NCI-H1417 treated with DMSO at 0.1 percent for 48 hours (cell line): ENCODE results near the gene ACTR8.

Experiments used
- DNase-seq: peaks from one replicate; lab custom pipeline; 2025; lab: John Stamatoyannopoulos, UW

Gene ACTR8

DNA sequence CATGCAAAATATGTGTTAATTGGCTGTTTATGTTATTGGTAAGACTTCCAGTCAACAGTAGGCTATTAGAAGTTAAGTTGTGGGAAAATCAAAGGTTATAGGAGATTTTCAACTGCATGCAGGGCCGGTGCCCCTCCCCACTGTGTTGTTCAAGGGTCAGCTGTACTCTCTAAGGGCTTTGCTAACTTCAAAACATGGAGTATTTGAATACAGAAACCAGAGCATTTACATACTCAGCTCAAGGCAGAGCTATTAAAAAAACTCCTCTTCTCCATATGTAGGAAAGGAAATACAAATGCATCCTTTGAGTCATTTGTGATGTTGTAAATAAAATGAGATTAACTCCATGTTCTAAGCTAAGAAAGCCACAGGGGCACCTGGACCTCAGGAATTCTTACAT, 18.8 kb downstream of the ACTR8 start:
- DNase-seq = no peak

DNA sequence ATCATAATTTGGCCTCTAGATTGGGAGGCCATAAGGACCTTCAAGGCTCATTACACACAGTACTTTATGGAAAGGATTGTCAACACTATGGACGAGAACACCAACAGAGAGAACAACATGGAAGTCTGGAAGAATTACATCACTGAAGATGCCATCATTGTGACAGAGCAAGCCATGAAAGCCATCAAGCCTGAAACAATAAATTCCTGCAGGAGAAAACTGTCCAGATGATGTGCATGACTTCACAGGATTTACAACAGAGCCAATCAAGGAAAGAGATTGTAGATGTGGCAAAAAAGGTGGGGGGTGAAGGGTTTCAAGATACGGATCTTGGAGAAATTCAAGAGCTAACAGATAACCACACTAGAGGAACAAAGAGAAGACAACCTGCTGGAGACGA, 19.7 kb downstream of the ACTR8 start:
- DNase-seq = no peak

DNA sequence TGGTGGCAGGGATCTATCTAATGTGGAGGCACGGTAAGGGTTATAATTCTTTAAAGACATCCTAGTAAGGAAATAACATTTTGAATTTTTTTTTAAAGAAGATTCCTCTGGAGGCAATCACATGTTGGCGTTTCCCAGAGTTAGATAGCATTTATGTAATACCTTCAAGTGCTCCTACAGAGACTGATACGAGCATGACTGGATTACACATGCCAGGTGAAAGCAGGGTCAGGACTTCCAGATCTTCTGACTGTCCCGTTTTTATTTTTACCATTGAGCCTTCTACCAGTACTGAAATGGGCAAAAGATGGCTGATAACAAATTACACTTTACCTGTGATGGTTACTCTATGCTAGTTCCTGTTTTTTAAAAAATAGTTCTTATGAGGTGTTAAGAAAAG, 21.8 kb downstream of the ACTR8 start:
- no peak for DNase-seq

DNA sequence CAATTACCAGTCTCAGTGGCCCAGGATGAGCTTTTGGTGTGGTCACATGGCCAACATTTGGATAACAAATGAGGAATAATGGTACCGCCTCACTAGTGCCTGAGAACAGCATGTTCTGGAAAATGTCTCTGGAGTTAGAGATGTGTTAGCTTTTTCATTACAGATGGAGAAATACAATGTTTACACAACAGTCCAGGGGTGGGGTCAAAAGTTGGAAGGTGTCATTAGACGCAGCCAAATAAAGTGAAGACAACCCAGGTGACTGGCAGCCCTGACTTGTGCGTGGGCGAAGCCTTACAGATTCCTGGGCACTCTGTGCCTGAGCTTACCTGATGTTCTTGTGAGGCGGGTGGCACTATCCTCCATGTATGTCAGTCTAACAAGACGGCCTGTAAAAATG, 22.8 kb downstream of the ACTR8 start:
- DNase-seq = no peak

DNA sequence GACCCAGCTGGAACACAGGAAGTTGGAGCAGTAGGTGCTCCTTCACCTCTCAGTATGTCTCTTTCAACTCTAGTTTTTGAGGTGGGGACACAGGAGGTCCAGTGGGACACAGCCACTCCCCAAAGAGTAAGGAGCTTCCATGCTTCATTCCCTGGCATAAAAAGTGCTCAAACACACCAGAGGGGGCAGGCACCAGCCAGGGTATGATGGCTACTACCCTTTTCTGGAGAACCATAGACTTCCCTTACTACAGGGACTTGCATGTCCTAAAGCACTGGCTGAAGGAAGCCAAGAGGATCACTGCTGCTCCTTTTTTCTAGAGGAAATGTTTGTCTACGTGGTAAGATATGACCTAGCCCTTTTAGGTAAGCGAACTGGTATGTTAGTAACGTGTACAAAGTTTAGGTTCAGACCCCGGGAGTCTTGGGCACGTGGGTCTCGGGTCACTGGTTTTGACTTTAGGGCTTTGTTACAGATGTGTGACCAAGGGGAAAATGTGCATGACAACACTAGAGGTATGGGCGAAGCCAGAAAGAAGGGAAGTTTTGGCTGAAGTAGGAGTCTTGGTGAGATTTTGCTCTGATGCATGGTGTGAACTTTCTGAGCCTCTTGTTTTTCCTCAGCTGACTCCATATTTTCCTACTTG, 23.7 kb downstream of the ACTR8 start:
- DNase-seq = no peak

DNA sequence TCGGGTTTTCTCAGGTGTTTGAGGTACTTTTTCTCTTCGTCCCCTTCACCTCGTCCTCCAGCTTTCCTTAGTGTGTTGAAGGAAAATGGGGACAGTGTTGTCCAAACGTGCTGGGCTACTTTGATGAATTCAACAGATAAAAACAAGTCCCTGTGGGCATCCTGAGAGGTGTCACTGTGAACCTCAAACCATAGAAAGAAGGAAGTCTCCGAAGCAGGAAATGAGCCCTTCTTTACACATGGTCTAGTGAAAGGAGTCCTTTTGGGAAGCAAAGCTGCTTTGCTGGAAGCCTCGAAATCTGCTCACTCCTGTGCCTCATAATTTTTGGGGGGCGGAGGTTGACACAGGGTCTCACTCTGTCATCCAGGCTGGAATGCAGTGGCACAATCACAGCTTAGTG, 25.0 kb downstream of the ACTR8 start:
- DNase-seq = no peak

DNA sequence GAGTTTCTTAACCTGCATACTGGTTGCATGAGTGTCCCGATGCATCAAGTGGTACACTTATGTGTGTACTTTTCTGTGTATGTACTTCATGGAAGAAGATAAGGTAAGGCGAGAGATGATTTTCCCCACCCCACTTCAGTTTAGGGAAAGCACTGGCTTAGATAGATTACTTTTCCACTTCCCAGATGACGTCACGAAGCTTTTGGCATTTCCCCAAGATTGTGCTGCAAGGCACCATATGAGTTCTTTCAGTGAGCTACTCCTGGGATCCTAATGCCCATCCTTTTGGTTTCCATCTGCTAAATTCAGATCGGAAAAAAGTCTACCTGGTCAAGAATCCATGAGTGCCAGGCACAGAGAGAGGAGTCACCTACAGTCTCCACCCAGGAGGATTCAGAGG, 31.1 kb downstream of the ACTR8 start:
- DNase-seq = no peak

DNA sequence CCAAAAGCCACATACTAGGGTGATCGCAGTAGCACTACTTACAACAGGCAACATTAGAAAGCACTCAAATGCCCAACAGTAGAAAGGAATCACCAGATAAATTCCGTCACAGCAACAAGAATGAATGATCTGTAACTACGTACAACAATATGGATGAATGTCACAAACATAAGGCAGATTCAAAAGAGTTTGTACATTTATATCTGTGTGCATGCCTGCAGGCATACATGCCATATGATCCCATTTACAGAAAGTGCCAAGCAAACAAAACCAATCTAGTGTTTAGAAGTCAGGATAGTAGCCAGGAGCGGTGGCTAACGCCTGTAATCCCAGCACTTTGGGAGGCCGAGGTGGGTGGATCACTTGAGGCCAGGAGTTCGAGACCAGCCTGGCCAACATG, 32.0 kb downstream of the ACTR8 start:
- no peak for DNase-seq

DNA sequence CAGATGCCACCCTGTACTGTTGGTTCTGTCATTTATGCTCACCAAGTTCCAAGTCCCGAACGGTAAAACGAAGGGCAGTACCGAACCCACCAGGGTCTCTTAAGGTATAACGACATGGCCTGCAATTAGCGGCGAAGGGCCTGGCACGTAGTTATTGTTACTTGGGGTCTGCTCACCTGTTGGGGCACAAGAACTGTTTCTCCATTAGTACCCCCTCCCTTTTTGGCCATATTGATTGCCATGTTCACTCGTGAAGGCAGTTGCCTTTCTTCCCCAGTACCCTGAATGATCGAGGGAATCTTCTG, 35.1 kb downstream of the ACTR8 start:
- DNase-seq = no peak

DNA sequence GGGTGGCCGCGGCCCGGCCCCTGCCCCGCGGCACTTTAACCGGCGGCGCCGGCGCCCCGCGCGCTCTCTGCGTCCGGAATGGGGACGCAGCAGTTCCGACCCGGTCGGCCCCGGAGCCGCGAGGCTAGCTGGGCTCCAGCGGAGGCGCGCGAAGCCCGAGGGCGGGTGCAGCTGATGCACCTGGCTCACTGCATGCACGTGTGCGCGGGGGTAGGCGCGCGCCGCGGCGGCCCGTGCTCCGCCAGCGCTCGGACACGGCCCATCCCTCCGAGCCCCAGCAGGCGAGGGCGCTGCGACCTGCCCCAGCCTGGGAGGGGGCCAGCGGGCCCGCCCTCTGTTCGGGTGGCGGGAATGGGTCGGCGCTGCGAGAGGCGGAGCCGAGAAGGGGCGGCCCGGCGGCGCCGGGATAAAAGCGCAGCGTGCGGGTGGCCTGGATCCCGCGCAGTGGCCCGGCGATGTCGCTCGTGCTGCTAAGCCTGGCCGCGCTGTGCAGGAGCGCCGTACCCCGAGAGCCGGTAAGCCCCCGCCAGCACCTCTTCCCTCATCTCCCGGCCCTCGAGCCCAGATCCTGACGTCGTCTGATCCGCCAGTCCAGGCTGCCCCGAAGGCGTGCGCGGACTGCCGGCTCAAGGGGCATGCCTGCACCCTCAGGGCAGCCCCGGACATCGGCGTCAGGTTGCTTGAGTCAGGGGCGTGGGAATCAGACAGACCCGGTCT, 35.7 kb downstream of the ACTR8 start, which contains the start of the genes CHDH and IL17RB:
CHDH (minus strand) TSS at position 286 of the 717 bp plus-strand sequence. CDS start 22,411 bp downstream, outside the sequence.
IL17RB (plus strand) TSS at position 435 of the 717 bp plus-strand sequence; CDS start at position 456, 21 bp downstream.
- no peak for DNase-seq

DNA sequence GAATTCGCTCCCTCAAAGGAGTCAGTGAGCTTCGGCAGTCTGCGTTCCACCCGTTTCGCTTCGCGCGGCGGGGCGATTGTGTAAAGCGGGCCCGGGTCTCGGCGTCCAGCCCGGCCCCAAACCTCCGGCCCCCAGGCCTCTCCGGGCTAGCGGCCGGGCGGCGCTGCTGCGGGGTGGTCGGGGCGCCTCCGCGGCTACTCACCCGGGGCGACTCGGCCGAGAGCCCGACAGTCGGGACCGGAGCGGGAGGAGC, 36.1 kb downstream of the ACTR8 start:
- DNase-seq = no peak

DNA sequence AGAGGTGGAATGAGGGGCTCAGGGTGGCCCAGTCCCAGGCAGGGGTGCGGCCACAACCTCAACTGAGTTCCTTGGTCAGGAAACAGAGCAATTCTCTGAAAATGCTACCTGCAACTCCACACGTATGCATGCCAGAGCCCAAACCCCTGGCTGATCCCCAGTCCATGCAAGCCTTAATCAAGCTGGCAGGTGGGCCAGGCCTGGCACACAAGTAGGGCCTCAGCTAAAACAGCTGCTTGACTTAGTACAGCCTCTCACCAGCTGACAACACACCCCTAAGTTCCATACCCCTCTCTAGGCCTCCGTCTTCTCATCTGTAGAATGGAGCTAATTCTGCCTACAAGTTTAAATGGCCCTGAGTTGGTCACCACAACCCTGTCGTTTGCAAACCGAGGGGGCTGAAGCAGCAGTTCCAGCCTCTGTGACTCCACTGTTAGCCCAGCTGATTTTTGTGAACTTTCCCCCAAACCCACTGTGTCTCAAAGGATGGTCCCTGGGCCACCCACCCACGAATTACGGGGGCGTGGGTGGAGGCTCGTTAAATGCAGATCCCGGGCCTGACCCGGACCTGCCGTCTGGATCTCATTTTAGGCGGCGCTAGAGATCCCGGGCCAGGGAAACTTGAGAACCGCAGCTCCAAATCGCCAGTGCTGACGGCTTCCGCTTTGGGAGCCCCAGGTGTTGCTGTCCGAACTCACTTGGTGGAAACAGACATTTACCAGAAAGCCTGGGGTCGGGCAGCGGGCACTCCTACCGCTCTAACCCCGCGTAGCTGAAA, 36.7 kb downstream of the ACTR8 start:
- DNase-seq = no peak

DNA sequence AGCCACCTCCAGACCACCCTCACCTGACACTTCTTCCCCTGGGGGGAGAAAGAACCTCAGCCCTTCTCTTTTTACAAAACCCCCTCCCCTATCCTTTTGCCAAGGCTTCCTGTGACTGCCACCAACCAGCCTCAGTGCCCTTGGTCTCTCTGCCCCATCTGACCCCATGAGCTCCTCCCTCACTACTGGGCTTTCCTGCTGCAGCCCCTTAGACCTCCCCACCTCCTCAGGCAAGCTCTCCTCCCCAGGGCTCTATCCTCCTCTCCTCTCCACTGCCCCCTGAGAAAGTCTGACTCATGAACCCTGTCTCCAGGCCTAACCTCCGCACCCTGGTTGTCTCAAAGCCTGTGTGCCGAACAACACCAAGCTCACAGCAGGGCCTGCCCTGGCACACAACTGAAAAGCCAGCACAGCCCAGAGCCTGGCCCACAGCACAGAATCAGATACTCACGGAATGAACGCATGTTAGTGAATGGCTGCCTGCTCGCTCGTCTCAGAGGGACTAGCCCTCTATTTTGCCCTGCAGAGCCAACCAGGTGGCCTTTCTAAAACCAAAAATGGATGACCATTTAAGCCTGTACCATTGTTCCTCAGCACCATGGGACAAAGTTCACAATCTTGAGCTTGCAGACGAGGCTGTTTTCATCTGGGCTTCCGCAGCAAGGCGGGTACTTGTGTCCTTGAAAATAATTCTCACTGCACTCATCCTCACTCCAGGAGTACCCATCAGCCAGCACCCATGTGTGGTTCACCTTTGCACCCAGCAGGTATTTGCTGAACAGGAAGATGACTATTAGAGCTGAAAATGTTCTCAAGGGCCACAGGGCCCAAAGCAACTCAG, 37.5 kb downstream of the ACTR8 start:
- no peak for DNase-seq

DNA sequence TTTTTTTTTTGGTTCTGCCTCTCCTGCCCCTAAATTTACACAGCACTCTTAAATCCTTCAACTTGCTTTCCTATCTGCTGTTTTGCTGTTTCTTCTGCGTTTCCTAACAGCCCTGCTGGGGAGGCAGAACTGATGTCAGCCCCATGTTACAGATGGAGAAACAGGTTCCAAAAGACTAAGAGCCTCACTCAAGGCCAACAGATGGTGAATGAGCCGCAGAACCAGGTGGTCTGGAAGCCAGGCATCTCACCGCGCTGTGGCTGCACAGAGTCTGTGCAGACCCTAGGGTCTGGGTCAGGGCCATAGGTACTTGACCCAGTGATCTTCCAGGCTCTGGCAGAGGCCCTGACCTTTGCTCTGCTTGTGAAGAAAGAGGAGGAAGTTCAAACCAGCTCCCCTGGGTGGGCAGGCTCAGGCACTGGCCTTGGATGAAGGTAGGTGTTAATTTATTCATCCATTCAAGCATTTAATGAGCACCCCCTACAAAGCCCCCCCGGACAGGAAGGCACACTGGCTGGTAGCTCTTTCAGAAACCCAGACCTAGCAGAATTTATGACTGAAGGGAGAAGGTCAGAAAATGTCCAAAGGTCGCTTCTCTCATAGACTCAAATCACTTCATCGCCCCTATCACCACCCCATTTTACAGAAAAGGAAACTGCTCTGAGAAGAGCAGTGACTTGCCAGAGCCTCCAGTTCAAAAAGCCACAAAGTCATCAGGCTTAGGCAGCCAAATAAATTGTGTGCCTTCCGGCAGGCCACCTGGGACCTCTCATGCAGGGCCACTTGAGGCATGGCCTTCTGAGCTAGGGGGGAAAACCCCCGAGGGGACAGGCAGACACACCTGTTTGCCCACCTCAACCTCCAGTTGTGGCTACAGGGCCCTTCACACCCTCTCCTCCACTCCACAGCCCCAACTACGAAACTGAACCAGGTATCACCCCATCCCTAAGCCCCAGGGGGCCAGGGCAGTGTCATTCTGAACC, 38.5 kb downstream of the ACTR8 start:
- DNase-seq = no peak

DNA sequence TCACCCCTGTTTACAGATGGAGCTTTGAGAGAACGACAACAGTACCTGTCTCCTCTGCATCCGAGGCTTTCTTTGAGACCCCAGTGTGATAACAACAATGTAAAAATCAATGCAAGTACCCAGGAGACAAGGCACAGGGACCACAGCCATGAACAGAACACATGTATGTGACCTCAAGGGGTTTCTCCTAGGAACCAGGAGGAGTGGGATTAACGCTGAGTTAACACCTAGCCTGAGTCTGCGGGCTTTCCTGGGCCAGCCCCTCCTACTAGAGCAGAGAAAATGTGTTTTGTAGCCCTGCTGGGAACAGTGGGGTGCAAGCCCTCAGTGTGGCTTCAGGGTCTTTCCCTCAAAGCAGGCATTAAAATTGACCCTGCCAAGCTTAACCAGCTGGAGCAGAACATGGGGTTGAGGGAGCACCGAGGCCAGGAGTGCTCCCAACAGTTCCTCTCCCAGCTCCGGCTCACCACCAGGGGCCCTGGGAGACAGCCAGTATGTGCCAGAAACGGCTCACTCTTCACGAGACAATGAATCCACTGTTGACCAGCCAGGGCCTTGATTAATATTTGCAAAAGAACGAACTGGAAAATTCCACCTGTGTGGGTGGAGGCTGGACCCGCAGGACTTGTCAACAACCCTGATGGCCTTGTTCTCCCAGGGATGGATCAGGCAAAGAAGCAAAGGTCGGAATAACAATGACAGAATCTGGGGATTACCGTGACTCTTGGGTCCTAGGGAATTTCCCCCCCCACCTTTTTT, 39.3 kb downstream of the ACTR8 start:
- no peak for DNase-seq

DNA sequence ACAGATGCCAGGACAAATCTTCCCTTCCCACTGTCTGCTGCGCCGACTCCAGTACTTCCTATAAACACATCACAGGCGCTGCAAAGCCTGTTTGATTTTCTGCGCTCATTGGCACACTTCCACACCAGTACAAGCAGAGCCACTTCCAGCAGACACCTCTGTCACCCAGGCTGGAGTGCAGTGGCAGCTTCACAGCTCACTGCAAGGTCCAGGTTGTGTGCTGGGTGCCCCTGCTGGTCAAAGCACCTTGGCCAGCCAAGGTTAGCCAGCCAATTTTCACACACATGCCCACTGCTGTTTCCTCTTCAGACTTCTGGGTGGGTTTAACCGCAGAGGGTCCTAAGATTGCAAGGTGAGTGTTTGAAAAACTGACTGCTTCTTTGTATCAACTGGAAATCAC, 40.7 kb downstream of the ACTR8 start:
- no peak for DNase-seq

DNA sequence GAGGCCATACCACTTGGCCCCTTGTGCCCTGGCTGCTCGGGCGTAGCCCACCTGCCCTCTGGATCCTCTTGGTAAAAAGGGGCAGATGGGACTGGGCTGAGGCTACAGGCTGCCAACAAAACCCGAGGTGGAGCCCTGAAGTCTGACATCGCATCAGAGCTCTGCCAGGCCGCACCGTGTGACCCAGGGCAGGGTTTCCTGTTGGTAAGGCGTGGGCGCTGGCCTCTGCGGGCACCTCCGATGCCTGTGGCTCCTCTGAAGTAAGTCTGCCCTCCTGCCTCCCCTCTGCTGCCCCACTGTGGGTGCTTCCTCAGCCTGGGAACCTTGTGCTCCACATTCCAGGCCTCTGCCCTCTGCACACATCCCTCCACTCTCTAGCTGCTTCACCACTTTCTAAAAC, 44.6 kb downstream of the ACTR8 start:
- no peak for DNase-seq

DNA sequence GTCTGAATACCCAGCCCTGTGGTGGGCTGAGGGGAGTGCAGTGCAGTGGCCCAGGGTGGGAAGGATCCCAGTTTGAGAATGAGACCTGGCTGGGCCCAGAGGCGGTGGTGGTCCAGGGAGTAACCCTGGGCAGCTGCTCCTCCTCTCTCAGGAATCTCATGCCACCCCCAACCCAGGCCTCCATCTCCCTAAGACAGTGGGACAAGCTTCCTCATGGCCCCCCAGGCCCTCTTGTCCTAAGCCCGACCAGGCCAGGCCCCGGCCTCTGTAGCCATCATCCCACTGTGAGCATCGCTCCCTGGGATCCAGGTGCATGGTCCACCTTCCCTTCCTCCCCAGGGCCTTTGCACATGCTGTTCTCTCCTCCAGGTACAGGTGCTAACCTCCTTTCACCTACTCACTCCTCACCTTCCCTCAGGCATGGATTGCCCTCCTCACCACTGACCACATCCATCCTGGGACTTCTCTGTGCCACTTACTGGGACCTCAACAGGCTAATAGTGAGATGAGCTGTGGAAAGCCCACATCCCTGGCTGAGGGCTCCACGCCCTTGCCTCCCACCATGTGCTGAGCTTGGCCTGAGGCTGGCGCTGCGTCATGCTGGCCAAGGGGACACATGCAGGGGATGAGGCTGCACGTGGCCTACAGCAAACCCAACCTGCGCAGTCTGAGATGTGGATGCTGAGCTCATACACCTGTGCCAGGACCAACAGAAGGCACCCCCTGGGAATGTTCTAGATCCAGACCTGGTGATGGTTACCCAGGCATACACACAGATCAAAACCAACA, 45.7 kb downstream of the ACTR8 start:
- DNase-seq = no peak

DNA sequence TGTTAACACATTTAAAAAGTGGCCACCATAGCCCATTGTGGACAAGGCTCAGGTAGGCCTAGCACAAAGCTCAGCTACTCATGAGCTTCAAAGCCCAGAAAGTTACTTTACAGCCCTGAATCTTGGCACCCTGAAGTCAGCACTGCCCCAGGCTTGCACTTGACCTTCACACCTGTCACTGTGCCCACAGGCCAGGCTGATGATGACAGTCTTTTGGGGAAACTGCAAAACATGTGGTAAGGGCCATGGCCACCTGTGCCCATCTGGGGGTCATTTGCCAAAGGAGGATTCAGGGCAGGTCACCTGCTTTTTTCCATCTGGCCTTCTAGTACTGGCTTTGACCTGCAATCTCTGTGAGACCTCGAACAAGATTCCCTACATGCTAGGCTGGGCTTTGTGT, 46.7 kb downstream of the ACTR8 start:
- no peak for DNase-seq
